ENCODE results near the gene C11orf24. TPM values are rescaled to one million over a fixed set of nuclear protein-coding genes. Genes with fewer than 3 reads are reported as not detected.

C11orf24 gene
- total and polyA plus RNA-seq, 9 of the 15 experiments (the other 6 are each of a cell fraction or from before 2014, with no cell fraction given): 2.0 to 65.2 (median 32.5) TPM

DNA sequence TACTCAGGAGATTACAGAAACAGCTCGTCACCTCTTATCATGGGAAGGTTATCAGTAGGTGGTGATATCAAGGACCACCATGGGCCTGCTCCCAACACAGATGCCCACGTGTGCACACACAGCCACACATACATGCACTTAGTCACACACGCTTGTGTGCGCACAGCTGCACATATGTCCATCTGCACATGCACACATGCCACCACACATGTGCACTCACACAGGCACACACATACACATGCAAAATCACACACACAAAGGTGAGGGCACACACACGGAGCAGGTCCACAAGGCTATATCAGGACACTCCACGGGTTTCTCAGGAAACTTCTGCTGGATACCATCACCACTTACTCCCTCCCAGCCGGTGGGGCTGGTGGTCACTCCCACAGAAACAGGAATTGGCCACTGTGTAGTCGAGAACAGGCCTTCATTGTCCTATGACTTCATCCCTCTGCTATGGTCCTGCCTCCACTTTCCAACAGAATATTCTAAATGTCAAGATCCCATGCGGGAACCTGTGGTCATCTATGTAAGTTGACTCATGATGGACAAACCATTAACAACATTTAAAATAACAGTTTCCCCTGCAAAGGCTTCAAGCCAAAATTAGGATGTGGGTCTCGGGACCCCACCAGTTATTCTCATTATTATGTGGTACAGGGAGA is 2.2 kb downstream of the C11orf24 start (continued):
- TF ChIP-seq, protein P1, sequence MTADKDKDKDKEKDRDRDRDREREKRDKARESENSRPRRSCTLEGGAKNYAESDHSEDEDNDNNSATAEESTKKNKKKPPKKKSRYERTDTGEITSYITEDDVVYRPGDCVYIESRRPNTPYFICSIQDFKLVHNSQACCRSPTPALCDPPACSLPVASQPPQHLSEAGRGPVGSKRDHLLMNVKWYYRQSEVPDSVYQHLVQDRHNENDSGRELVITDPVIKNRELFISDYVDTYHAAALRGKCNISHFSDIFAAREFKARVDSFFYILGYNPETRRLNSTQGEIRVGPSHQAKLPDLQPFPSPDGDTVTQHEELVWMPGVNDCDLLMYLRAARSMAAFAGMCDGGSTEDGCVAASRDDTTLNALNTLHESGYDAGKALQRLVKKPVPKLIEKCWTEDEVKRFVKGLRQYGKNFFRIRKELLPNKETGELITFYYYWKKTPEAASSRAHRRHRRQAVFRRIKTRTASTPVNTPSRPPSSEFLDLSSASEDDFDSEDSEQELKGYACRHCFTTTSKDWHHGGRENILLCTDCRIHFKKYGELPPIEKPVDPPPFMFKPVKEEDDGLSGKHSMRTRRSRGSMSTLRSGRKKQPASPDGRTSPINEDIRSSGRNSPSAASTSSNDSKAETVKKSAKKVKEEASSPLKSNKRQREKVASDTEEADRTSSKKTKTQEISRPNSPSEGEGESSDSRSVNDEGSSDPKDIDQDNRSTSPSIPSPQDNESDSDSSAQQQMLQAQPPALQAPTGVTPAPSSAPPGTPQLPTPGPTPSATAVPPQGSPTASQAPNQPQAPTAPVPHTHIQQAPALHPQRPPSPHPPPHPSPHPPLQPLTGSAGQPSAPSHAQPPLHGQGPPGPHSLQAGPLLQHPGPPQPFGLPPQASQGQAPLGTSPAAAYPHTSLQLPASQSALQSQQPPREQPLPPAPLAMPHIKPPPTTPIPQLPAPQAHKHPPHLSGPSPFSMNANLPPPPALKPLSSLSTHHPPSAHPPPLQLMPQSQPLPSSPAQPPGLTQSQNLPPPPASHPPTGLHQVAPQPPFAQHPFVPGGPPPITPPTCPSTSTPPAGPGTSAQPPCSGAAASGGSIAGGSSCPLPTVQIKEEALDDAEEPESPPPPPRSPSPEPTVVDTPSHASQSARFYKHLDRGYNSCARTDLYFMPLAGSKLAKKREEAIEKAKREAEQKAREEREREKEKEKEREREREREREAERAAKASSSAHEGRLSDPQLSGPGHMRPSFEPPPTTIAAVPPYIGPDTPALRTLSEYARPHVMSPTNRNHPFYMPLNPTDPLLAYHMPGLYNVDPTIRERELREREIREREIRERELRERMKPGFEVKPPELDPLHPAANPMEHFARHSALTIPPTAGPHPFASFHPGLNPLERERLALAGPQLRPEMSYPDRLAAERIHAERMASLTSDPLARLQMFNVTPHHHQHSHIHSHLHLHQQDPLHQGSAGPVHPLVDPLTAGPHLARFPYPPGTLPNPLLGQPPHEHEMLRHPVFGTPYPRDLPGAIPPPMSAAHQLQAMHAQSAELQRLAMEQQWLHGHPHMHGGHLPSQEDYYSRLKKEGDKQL (CRISPR knock-in tag; IDR thresholded peaks at IDR 0.05; ENCODE audit: borderline replicate concordance): no peak
- TF ChIP-seq ZNF24 (IDR thresholded peaks at IDR 0.05) (no peak), BCOR (IDR thresholded peaks at IDR 0.05) (no peak), CBFA2T3 (IDR thresholded peaks at IDR 0.05) (no peak), POLR2A (conservative IDR thresholded peaks at IDR 0.05) (0 out of 2 replicates have a peak, but pooled peaks have one; percentile 43), STAG1 (CRISPR knock-in tag; IDR thresholded peaks at IDR 0.05; ENCODE audit: borderline replicate concordance) (no peak), XRCC5 (IDR thresholded peaks at IDR 0.05; ENCODE audit: low read depth, low read length) (no peak), ZNF644 (tag; IDR thresholded peaks at IDR 0.05; ENCODE audit: low read depth) (no peak), ZNF121 (CRISPR knock-in tag; conservative IDR thresholded peaks at IDR 0.05) (no peak), ZNF589 (CRISPR knock-in tag; IDR thresholded peaks at IDR 0.05; ENCODE audit: low read depth) (no peak; the same call in 1 of the 2 replicates), LEF1 (IDR thresholded peaks at IDR 0.05) (peak; percentile 33; the same call in 1 of the 2 replicates), NR3C1 (CRISPR knock-in tag; IDR thresholded peaks at IDR 0.05) (no peak), CBX5 (IDR thresholded peaks at IDR 0.05; ENCODE audit: borderline replicate concordance, low read depth) (no peak), SMAD4 (CRISPR knock-in tag; conservative IDR thresholded peaks at IDR 0.05) (peak; percentile 50; the same call in 1 of the 2 replicates), ZNF165 (CRISPR knock-in tag; IDR thresholded peaks at IDR 0.05; ENCODE audit: borderline replicate concordance) (no peak), NONO (IDR thresholded peaks at IDR 0.05; ENCODE audit: low read depth in 2 of 2, low read length in 1 of 2) (no peak), ARID1B (IDR thresholded peaks at IDR 0.05) (peak; percentile 52; the same call in 1 of the 2 replicates), CREM (IDR thresholded peaks at IDR 0.05; ENCODE audit: low read depth) (0 out of 2 replicates have a peak, but pooled peaks have one; percentile 16)
- TF ChIP-seq, protein P2, sequence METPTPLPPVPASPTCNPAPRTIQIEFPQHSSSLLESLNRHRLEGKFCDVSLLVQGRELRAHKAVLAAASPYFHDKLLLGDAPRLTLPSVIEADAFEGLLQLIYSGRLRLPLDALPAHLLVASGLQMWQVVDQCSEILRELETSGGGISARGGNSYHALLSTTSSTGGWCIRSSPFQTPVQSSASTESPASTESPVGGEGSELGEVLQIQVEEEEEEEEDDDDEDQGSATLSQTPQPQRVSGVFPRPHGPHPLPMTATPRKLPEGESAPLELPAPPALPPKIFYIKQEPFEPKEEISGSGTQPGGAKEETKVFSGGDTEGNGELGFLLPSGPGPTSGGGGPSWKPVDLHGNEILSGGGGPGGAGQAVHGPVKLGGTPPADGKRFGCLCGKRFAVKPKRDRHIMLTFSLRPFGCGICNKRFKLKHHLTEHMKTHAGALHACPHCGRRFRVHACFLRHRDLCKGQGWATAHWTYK (CRISPR knock-in tag; IDR thresholded peaks at IDR 0.05): 0 out of 2 replicates have a peak, but pooled peaks have one; percentile 50
- TF ChIP-seq, protein P3, sequence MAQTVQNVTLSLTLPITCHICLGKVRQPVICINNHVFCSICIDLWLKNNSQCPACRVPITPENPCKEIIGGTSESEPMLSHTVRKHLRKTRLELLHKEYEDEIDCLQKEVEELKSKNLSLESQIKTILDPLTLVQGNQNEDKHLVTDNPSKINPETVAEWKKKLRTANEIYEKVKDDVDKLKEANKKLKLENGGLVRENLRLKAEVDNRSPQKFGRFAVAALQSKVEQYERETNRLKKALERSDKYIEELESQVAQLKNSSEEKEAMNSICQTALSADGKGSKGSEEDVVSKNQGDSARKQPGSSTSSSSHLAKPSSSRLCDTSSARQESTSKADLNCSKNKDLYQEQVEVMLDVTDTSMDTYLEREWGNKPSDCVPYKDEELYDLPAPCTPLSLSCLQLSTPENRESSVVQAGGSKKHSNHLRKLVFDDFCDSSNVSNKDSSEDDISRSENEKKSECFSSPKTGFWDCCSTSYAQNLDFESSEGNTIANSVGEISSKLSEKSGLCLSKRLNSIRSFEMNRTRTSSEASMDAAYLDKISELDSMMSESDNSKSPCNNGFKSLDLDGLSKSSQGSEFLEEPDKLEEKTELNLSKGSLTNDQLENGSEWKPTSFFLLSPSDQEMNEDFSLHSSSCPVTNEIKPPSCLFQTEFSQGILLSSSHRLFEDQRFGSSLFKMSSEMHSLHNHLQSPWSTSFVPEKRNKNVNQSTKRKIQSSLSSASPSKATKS (CRISPR knock-in tag; IDR thresholded peaks at IDR 0.05): no peak
- TF ChIP-seq, protein P4, sequence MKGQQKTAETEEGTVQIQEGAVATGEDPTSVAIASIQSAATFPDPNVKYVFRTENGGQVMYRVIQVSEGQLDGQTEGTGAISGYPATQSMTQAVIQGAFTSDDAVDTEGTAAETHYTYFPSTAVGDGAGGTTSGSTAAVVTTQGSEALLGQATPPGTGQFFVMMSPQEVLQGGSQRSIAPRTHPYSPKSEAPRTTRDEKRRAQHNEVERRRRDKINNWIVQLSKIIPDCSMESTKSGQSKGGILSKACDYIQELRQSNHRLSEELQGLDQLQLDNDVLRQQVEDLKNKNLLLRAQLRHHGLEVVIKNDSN (CRISPR knock-in tag; IDR thresholded peaks at IDR 0.05): peak; percentile 65
